SK-N-SH (cell line): ENCODE data around the gene PTPN4. TPM values are rescaled to one million over a fixed set of nuclear protein-coding genes. Genes with fewer than 3 reads are reported as not detected.

Source experiments
- CTCF ChIA-PET: fragments of 300-600, 350-600 bp; formaldehyde crosslinking; extraction: SDS; loops from one replicate; lab custom pipeline; 2021; lab: Yijun Ruan, JAX
- POLR2A ChIA-PET: fragments of 350-600 bp; sonication (Branson Sonifier 250); formaldehyde crosslinking; extraction: SDS; loops from one replicate; lab custom pipeline; 2020; ENCODE audit warnings: antibody characterized with exemption, inconsistent platforms; lab: Yijun Ruan, JAX
- DNase-seq: peaks from one replicate; pipeline ENCODE4 v3.0.0; 2012
- H2AFZ ChIP-seq: fragments of 200-600 bp; sonication (generic); 2 replicates; pipeline ENCODE4 v1.8.1; 2016; ENCODE audit warnings: antibody characterized with exemption, mild to moderate bottlenecking, low read depth
- H3F3A ChIP-seq: fragments of 200-600 bp; sonication (generic); replicated peaks from 2 replicates; pipeline ENCODE3; 2016; ENCODE audit warnings: antibody characterized with exemption, mild to moderate bottlenecking; ENCODE audit not compliant: insufficient read depth
- H3K27ac ChIP-seq, 2 experiments: fragments of 200-500 bp in 1 of 2; fragments of 200-600 bp in 1 of 2; sonication (Bioruptor generic) in 1 of 2; sonication (generic), shearing (Covaris generic) in 1 of 2; 2 replicates each; pipeline versions ENCODE4 v1.5.1 to v1.6.1; 2014 to 2016; ENCODE audit warnings: low read depth in 2 of 2, inconsistent platforms in 1 of 2, low read length in 1 of 2, mild to moderate bottlenecking in 1 of 2, mixed read lengths in 1 of 2
- H3K27me3 ChIP-seq: fragments of 200-600 bp; sonication (generic), shearing (Covaris generic); 2 replicates; pipeline ENCODE4 v1.6.1; 2016; ENCODE audit warnings: mixed run types; ENCODE audit not compliant: insufficient read depth
- H3K36me3 ChIP-seq, 2 experiments: fragments of 200-500 bp in 1 of 2; fragments of 200-600 bp in 1 of 2; sonication (Bioruptor generic) in 1 of 2; sonication (generic) in 1 of 2; replicated peaks in 1 of 2; 2 replicates each; pipeline versions ENCODE3 to v1.5.1; 2014 to 2016; ENCODE audit warnings: low read length in 1 of 2, mild to moderate bottlenecking in 1 of 2; ENCODE audit not compliant: insufficient read depth in 2 of 2, control insufficient read depth in 1 of 2
- H3K4me1 ChIP-seq, 2 experiments: fragments of 200-500 bp in 1 of 2; fragments of 200-600 bp in 1 of 2; sonication (Bioruptor generic) in 1 of 2; sonication (generic), shearing (Covaris generic) in 1 of 2; 2 replicates each; pipeline versions ENCODE4 v1.5.1 to v1.6.1; 2014 to 2016; ENCODE audit warnings: low read depth in 1 of 2, low read length in 1 of 2, mixed run types in 1 of 2; ENCODE audit not compliant: insufficient read depth in 2 of 2, control insufficient read depth in 1 of 2
- H3K4me2 ChIP-seq: fragments of 200-600 bp; sonication (generic), shearing (Covaris generic); 2 replicates; pipeline ENCODE4 v1.6.1; 2017; ENCODE audit warnings: mixed run types
- H3K4me3 ChIP-seq, 2 experiments: fragments of 200-500 bp in 1 of 2; fragments of 200-600 bp in 1 of 2; sonication (Bioruptor generic) in 1 of 2; sonication (generic), shearing (Covaris generic) in 1 of 2; 2 replicates each; pipeline versions ENCODE4 v1.5.1 to v1.8.1; 2014 to 2016; ENCODE audit warnings: low read depth in 2 of 2, inconsistent platforms in 1 of 2, low read length in 1 of 2, mild to moderate bottlenecking in 1 of 2, mixed read lengths in 1 of 2, moderate library complexity in 1 of 2
- H3K79me2 ChIP-seq: fragments of 200-600 bp; sonication (generic); 2 replicates; pipeline ENCODE4 v1.8.1; 2017; ENCODE audit warnings: mild to moderate bottlenecking; ENCODE audit not compliant: insufficient read depth
- H3K9ac ChIP-seq: fragments of 200-600 bp; sonication (generic); 2 replicates; pipeline ENCODE4 v1.6.1; 2017; ENCODE audit warnings: mixed run types
- H3K9me2 ChIP-seq: fragments of 200-600 bp; sonication (generic); 2 replicates; pipeline ENCODE4 v1.6.1; 2017; ENCODE audit warnings: mixed run types
- H3K9me3 ChIP-seq: fragments of 200-600 bp; sonication (generic); 2 replicates; pipeline ENCODE4 v1.6.1; 2017; ENCODE audit warnings: mixed run types, mild to moderate bottlenecking, moderate library complexity
- H4K20me1 ChIP-seq: fragments of 200-600 bp; sonication (generic); 2 replicates; pipeline ENCODE4 v1.6.1; 2017; ENCODE audit warnings: mild to moderate bottlenecking, mixed run types; ENCODE audit not compliant: insufficient read depth
- EZH2phosphoT487 ChIP-seq: fragments of 200-600 bp; sonication (generic); IDR thresholded peaks from 2 replicates; pipeline ENCODE4 v1.6.1; 2017; ENCODE audit warnings: low read depth, mixed run types, mild to moderate bottlenecking, antibody characterized with exemption, moderate library complexity, borderline replicate concordance
- GATA2 ChIP-seq: sonication (generic); formaldehyde crosslinking; IDR thresholded peaks from 2 replicates; pipeline ENCODE4 v1.5.0; 2020; ENCODE audit warnings: mild to moderate bottlenecking, missing genetic modification reagents
- JUND ChIP-seq: IDR thresholded peaks from 2 replicates; pipeline ENCODE4 v1.4.0; 2012
- MAX ChIP-seq: IDR thresholded peaks from 2 replicates; pipeline ENCODE4 v1.4.0; 2012; ENCODE audit warnings: low read depth
- MEF2A ChIP-seq: IDR thresholded peaks from 2 replicates; pipeline ENCODE4 v1.4.0; 2012; ENCODE audit warnings: low read depth, borderline replicate concordance
- MXI1 ChIP-seq: IDR thresholded peaks from 2 replicates; pipeline ENCODE4 v1.6.1; 2012; ENCODE audit warnings: mild to moderate bottlenecking, low read depth, low read length, improper control_type of control experiment
- NRF1 ChIP-seq: IDR thresholded peaks from 2 replicates; pipeline ENCODE4 v1.6.1; 2012; ENCODE audit warnings: low read depth, mild to moderate bottlenecking, low read length
- RAD21 ChIP-seq: IDR thresholded peaks from 2 replicates; pipeline ENCODE4 v1.6.1; 2012; ENCODE audit warnings: mild to moderate bottlenecking, low read length
- RCOR1 ChIP-seq: fragments of 150-350 bp; IDR thresholded peaks from 2 replicates; pipeline ENCODE4 v1.6.1; 2017; ENCODE audit warnings: antibody characterized with exemption, low read length
- RXRA ChIP-seq: IDR thresholded peaks from 2 replicates; pipeline ENCODE4 v1.4.0; 2012; ENCODE audit warnings: low read depth, mild to moderate bottlenecking, borderline replicate concordance
- SIN3A ChIP-seq: IDR thresholded peaks from 2 replicates; pipeline ENCODE4 v1.6.1; 2012; ENCODE audit warnings: low read depth, mild to moderate bottlenecking, low read length, moderate library complexity, borderline replicate concordance
- SMC3 ChIP-seq: IDR thresholded peaks from 2 replicates; pipeline ENCODE4 v1.6.1; 2012; ENCODE audit warnings: low read depth, low read length, improper control_type of control experiment
- TCF12 ChIP-seq: IDR thresholded peaks from 2 replicates; pipeline ENCODE4 v1.4.0; 2012
- USF2 ChIP-seq: fragments of 150-350 bp; IDR thresholded peaks from 2 replicates; pipeline ENCODE4 v1.6.1; 2017; ENCODE audit warnings: antibody characterized with exemption, low read length, low read depth, borderline replicate concordance
- YY1 ChIP-seq: IDR thresholded peaks from 2 replicates; pipeline ENCODE4 v1.4.0; 2012; ENCODE audit warnings: low read depth, mild to moderate bottlenecking
- ZBTB33 ChIP-seq: IDR thresholded peaks from 2 replicates; pipeline ENCODE4 v1.4.0; 2012; ENCODE audit warnings: low read depth, borderline replicate concordance
- WGBS: methylation state at CpG from one replicate; pipeline ENCODE4 v1.1.6; 2017; ENCODE audit warnings: low lambda C conversion rate; 5-methylcytosine and 5-hydroxymethylcytosine counted together
- polyA plus RNA-seq, 3 experiments: library from polyadenylated mRNA; depleted of rRNA; stranded (reverse); fragments of >200 nt; gene quantifications; 2 replicates each; pipeline ENCODE4 v1.2.3, GENCODE V29; 2012

Gene PTPN4
- polyA plus RNA-seq, 1 of the 3 experiments (the other 2 are of a cell fraction): 6.2 TPM

GRCh38 chr2:119751706-119752105, 8.0 kb upstream of the PTPN4 start:
- no peak overlapping the region for H3K27ac ChIP-seq
- no peaks in the 10 kb centered on the region for H3K9me2 ChIP-seq
- no peak for DNase-seq
- no peaks in the 10 kb centered on the region for H3K27me3 ChIP-seq
- ChIA-PET CTCF (interaction anchor here (1.6 kb wide), 1 partner anchor 423 kb away, joined by 5 read pairs; no protein-coding TSS in a partner anchor), POLR2A (no interaction called here)
- peaks cover 13% of the 10 kb centered on the region for H3F3A ChIP-seq
- peaks cover 0 to 27% of the 10 kb centered on the region in 2 experiments; a peak in 3 of 4 replicates for H3K4me1 ChIP-seq
- H3K9me3 ChIP-seq: no peaks in the 10 kb centered on the region
- H3K79me2 ChIP-seq: no peaks in the 10 kb centered on the region
- no peak overlapping the region for H3K4me3 ChIP-seq
- 37% methylated on average over 2 of the region's 2 CpGs for whole genome bisulfite sequencing
- H3K9ac ChIP-seq: no peak overlapping the region
- H3K4me2 ChIP-seq: no peak overlapping the region
- H4K20me1 ChIP-seq: no peaks in the 10 kb centered on the region
- no peak overlapping the region for H2AFZ ChIP-seq
- no peaks in the 10 kb centered on the region for H3K36me3 ChIP-seq
- TF ChIP-seq SIN3A (no peak), TCF12 (no peak), MAX (no peak), EZH2phosphoT487 (no peak), RXRA (no peak), MXI1 (no peak), MEF2A (no peak), JUND (no peak), RCOR1 (no peak), GATA2 (CRISPR knock-in tag) (no peak), RAD21 (no peak), SMC3 (no peak), USF2 (no peak), ZBTB33 (no peak), NRF1 (no peak), YY1 (no peak)
